Measurements from ENCODE around the gene SSH2. TPM values are rescaled to one million over a fixed set of nuclear protein-coding genes. Genes with fewer than 3 reads are reported as not detected.

The SSH2 gene
- total RNA-seq, 1 donor from 2014 or later, result 39.2 TPM

GRCh38 chr17:29620779-29621500, 309.1 kb downstream of the SSH2 start:
- intact Hi-C loops (cut with micrococcal nuclease), result no loop called here
- no peak overlapping the region for H3K27ac Mint-ChIP-seq
- H3K4me1 Mint-ChIP-seq (ENCODE audit: low read depth), result peaks cover 54% of the 10 kb centered on the region
- H3K27me3 Mint-ChIP-seq (ENCODE audit: low read depth), result no peaks in the 10 kb centered on the region
- H3K36me3 Mint-ChIP-seq (ENCODE audit: low read depth), result peaks cover 6% of the 10 kb centered on the region
- no peak for DNase-seq (ENCODE audit: low spot score)
- H3K9me3 Mint-ChIP-seq, result no peaks in the 10 kb centered on the region
- no peak overlapping the region for H3K4me3 Mint-ChIP-seq (ENCODE audit: low read depth)

GRCh38 chr17:29620271-29620670, 309.8 kb downstream of the SSH2 start:
- Mint-ChIP-seq H3K27me3 (ENCODE audit: low read depth) (no peaks in the 10 kb centered on the region), H3K27ac (no peak overlapping the region), H3K36me3 (ENCODE audit: low read depth) (no peaks in the 10 kb centered on the region), H3K9me3 (no peaks in the 10 kb centered on the region), H3K4me3 (ENCODE audit: low read depth) (no peak overlapping the region), H3K4me1 (ENCODE audit: low read depth) (peaks cover 54% of the 10 kb centered on the region)
- intact Hi-C loops (cut with micrococcal nuclease), result no loop called here
- DNase-seq (ENCODE audit: low spot score), result no peak

- Mint-ChIP-seq H3K4me3 (ENCODE audit: low read depth) (no peak overlapping the region), H3K36me3 (ENCODE audit: low read depth) (no peaks in the 10 kb centered on the region), H3K9me3 (no peaks in the 10 kb centered on the region), H3K27me3 (ENCODE audit: low read depth) (no peaks in the 10 kb centered on the region), H3K27ac (no peak overlapping the region), H3K4me1 (ENCODE audit: low read depth) (peaks cover 53% of the 10 kb centered on the region)
- intact Hi-C loops (cut with micrococcal nuclease), result loop anchor here (5.0 kb wide), 2 partner anchors 88 to 313 kb away; partner anchors contain the start of gene SSH2
- no peak for DNase-seq (ENCODE audit: low spot score)
Observed at GRCh38 chr17:29619251-29619650, 310.8 kb downstream of the SSH2 start.

- Mint-ChIP-seq H3K36me3 (ENCODE audit: low read depth) (no peaks in the 10 kb centered on the region), H3K9me3 (no peaks in the 10 kb centered on the region), H3K27ac (no peak overlapping the region), H3K4me3 (ENCODE audit: low read depth) (peak overlapping the region; percentile 26), H3K4me1 (ENCODE audit: low read depth) (peaks cover 50% of the 10 kb centered on the region), H3K27me3 (ENCODE audit: low read depth) (no peaks in the 10 kb centered on the region)
- intact Hi-C loops (cut with micrococcal nuclease), result loop anchor here (1.0 to 5.0 kb wide), 3 partner anchors 89 to 314 kb away; partner anchors contain the start of gene SSH2
- no peak for DNase-seq (ENCODE audit: low spot score)
Observed at GRCh38 chr17:29618272-29619065, 311.6 kb downstream of the SSH2 start.

GRCh38 chr17:29617481-29618271, 312.4 kb downstream of the SSH2 start:
- Mint-ChIP-seq H3K27me3 (ENCODE audit: low read depth) (no peaks in the 10 kb centered on the region), H3K27ac (peak overlapping the region; percentile 84), H3K4me1 (ENCODE audit: low read depth) (peaks cover 43% of the 10 kb centered on the region), H3K9me3 (no peaks in the 10 kb centered on the region), H3K4me3 (ENCODE audit: low read depth) (peak overlapping the region; percentile 74), H3K36me3 (ENCODE audit: low read depth) (no peaks in the 10 kb centered on the region)
- DNase-seq (ENCODE audit: low spot score), result peak; percentile 85
- intact Hi-C loops (cut with micrococcal nuclease), result loop anchor here (1.0 to 5.0 kb wide), 6 partner anchors 28 to 315 kb away; partner anchors contain the start of genes GIT1, SSH2 and TP53I13

DNA sequence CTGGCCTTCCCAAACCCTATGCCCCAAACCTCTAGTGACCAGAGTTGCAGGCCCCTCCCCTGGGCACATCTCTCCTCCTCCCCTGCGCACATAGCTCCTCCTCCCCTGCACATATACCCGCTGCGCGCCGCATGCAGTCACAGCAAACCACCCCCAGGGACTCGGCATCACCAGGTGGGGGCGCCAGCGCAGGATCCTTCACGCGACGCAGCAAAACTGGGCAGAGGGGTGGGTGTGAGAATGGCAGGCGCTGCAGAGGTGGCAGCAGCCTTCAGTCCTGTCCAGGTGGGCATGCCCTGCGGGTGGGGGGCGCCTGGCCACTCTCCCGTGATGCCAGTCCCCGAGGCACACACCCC, 312.9 kb downstream of the SSH2 start:
- Mint-ChIP-seq H3K4me3 (ENCODE audit: low read depth) (peak overlapping the region; percentile 74), H3K27ac (peak overlapping the region; percentile 84), H3K9me3 (no peaks in the 10 kb centered on the region), H3K4me1 (ENCODE audit: low read depth) (peaks cover 42% of the 10 kb centered on the region), H3K27me3 (ENCODE audit: low read depth) (no peaks in the 10 kb centered on the region), H3K36me3 (ENCODE audit: low read depth) (no peaks in the 10 kb centered on the region)
- peak; percentile 89 for DNase-seq (ENCODE audit: low spot score)
- intact Hi-C loops (cut with micrococcal nuclease), result loop anchor here (1.0 to 5.0 kb wide), 5 partner anchors 28 to 315 kb away; partner anchors contain the start of genes GIT1, SSH2 and TP53I13

- H3K4me1 Mint-ChIP-seq (ENCODE audit: low read depth), result peaks cover 39% of the 10 kb centered on the region
- DNase-seq (ENCODE audit: low spot score), result no peak
- no peak overlapping the region for H3K27ac Mint-ChIP-seq
- no peaks in the 10 kb centered on the region for H3K9me3 Mint-ChIP-seq
- peak overlapping the region; percentile 74 for H3K4me3 Mint-ChIP-seq (ENCODE audit: low read depth)
- no peaks in the 10 kb centered on the region for H3K27me3 Mint-ChIP-seq (ENCODE audit: low read depth)
- intact Hi-C loops (cut with micrococcal nuclease), result loop anchor here (1.0 to 5.0 kb wide), 5 partner anchors 27 to 316 kb away; partner anchors contain the start of genes GIT1, SSH2 and TP53I13
- no peaks in the 10 kb centered on the region for H3K36me3 Mint-ChIP-seq (ENCODE audit: low read depth)
Observed at GRCh38 chr17:29616300-29617048, 313.6 kb downstream of the SSH2 start.

- Mint-ChIP-seq H3K4me1 (ENCODE audit: low read depth) (peaks cover 39% of the 10 kb centered on the region), H3K27me3 (ENCODE audit: low read depth) (no peaks in the 10 kb centered on the region), H3K36me3 (ENCODE audit: low read depth) (no peaks in the 10 kb centered on the region), H3K4me3 (ENCODE audit: low read depth) (peak overlapping the region; percentile 74), H3K9me3 (no peaks in the 10 kb centered on the region), H3K27ac (peak overlapping the region; percentile 65)
- intact Hi-C loops (cut with micrococcal nuclease), result loop anchor here (1.0 to 5.0 kb wide), 4 partner anchors 35 to 317 kb away; partner anchors contain the start of gene SSH2
- peak; percentile 82 for DNase-seq (ENCODE audit: low spot score)
Observed at GRCh38 chr17:29615492-29616299, 314.3 kb downstream of the SSH2 start.

- intact Hi-C loops (cut with micrococcal nuclease), result loop anchor here (1.0 to 5.0 kb wide), 3 partner anchors 35 to 317 kb away; partner anchors contain the start of gene SSH2
- H3K4me1 Mint-ChIP-seq (ENCODE audit: low read depth), result peaks cover 39% of the 10 kb centered on the region
- peak overlapping the region; percentile 74 for H3K4me3 Mint-ChIP-seq (ENCODE audit: low read depth)
- H3K36me3 Mint-ChIP-seq (ENCODE audit: low read depth), result no peaks in the 10 kb centered on the region
- H3K27me3 Mint-ChIP-seq (ENCODE audit: low read depth), result no peaks in the 10 kb centered on the region
- peak; percentile 74 for DNase-seq (ENCODE audit: low spot score)
- H3K27ac Mint-ChIP-seq, result peak overlapping the region; percentile 58
- no peaks in the 10 kb centered on the region for H3K9me3 Mint-ChIP-seq
Observed at GRCh38 chr17:29615048-29615385, 315.0 kb downstream of the SSH2 start.

DNA sequence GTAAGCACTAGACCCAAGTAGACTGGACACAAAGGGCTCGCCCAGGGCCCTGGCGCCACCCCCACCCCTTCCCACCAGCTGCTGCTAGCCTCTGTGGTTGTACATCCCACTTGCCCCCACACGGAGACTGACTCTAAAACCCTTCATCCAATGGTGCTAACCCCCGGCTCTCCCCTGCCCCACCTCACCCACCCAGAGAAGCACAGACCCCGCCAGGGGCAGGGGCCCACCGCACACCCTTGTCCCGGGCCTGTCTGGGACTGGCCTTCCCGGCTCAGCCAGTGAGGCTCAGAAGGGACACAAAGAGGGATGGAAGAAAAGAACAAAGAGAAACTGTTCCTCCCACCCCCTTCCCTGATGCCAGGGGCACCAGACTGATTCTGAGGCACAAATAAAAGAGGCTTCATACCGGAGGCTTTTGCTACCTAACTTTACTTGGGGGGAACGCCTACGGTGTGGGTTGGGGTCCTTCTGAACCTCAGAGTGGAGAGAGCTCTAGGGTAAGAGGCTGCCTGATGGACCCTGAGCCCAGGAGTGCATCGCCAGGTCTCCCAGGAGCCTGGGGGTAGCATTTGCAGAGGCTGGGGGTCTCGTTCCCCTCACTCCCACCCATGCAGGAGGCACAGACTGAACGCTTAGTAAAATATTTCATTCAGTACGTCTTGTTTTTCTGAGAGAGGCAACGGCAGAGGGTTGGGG, 315.5 kb downstream of the SSH2 start:
- DNase-seq (ENCODE audit: low spot score), result no peak
- intact Hi-C loops (cut with micrococcal nuclease), result loop anchor here (1.0 to 5.0 kb wide), 3 partner anchors 34 to 318 kb away; partner anchors contain the start of gene SSH2
- Mint-ChIP-seq H3K4me3 (ENCODE audit: low read depth) (peak overlapping the region; percentile 74), H3K27ac (peak overlapping the region; percentile 58), H3K36me3 (ENCODE audit: low read depth) (no peaks in the 10 kb centered on the region), H3K4me1 (ENCODE audit: low read depth) (peaks cover 39% of the 10 kb centered on the region), H3K9me3 (no peaks in the 10 kb centered on the region), H3K27me3 (ENCODE audit: low read depth) (no peaks in the 10 kb centered on the region)

GRCh38 chr17:29613856-29614255, 316.2 kb downstream of the SSH2 start:
- Mint-ChIP-seq H3K27me3 (ENCODE audit: low read depth) (no peaks in the 10 kb centered on the region), H3K9me3 (no peaks in the 10 kb centered on the region), H3K4me1 (ENCODE audit: low read depth) (peaks cover 39% of the 10 kb centered on the region), H3K4me3 (ENCODE audit: low read depth) (peak overlapping the region; percentile 66), H3K27ac (no peak overlapping the region), H3K36me3 (ENCODE audit: low read depth) (no peaks in the 10 kb centered on the region)
- intact Hi-C loops (cut with micrococcal nuclease), result loop anchor here (1.0 kb wide), 1 partner anchor 23 kb away; no protein-coding TSS in a partner anchor
- DNase-seq (ENCODE audit: low spot score), result no peak

Data from activated T-helper 2 cell treated with anti-CD3 and anti-CD28 coated beads, Interferon-gamma antibody, Interleukin-2, Interleukin-4, amounts not matched to agents 10 μg/mL and 5 μg/mL and 100 μg/mL, durations not matched to agents 14 hours and 24 hours and 36 hours (primary cell).